ENCODE data around the gene TAF1B.
"Not testable (repeated sequence)": the region's sequence is repeated elsewhere in the genome, so short reads cannot be mapped to it uniquely, and the experiment has no call there.

TAF1B gene

GRCh38 chr2:9885036-9885684, 41.9 kb downstream of the TAF1B start:
- DNase-seq = no peak

GRCh38 chr2:9887513-9887912, 44.2 kb downstream of the TAF1B start:
- DNase-seq = no peak

GRCh38 chr2:9889812-9890261, 46.6 kb downstream of the TAF1B start:
- DNase-seq = peak; percentile 12

GRCh38 chr2:9892236-9892635, 49.0 kb downstream of the TAF1B start:
- DNase-seq = no peak

- DNase-seq = peak; percentile 30
Observed at GRCh38 chr2:9895669-9896590, 52.7 kb downstream of the TAF1B start.

GRCh38 chr2:9897331-9897737, 54.1 kb downstream of the TAF1B start:
- peak; percentile 73 for DNase-seq

GRCh38 chr2:9897846-9898245, 54.6 kb downstream of the TAF1B start:
- peak; percentile 44 for DNase-seq

GRCh38 chr2:9905413-9905812, 62.1 kb downstream of the TAF1B start:
- DNase-seq = no peak

- DNase-seq = no peak
Observed at GRCh38 chr2:9907402-9907801, 64.1 kb downstream of the TAF1B start.

GRCh38 chr2:9908639-9909038, 65.4 kb downstream of the TAF1B start:
- DNase-seq = no peak

- DNase-seq = no peak
Observed at GRCh38 chr2:9909106-9909505, 65.8 kb downstream of the TAF1B start.

GRCh38 chr2:9910699-9911098, 67.4 kb downstream of the TAF1B start:
- DNase-seq = no peak

- DNase-seq = no peak
Observed at GRCh38 chr2:9912468-9912867, 69.2 kb downstream of the TAF1B start.

- DNase-seq = no peak
Observed at GRCh38 chr2:9914384-9915065, 71.3 kb downstream of the TAF1B start.

- DNase-seq = no peak
Observed at GRCh38 chr2:9918275-9918674, 75.0 kb downstream of the TAF1B start.

GRCh38 chr2:9919512-9919911, 76.2 kb downstream of the TAF1B start:
- DNase-seq = no peak

- not testable (repeated sequence) for DNase-seq
Observed at GRCh38 chr2:9927020-9927419, 83.7 kb downstream of the TAF1B start.

- DNase-seq = no peak
Observed at GRCh38 chr2:9937258-9937657, 94.0 kb downstream of the TAF1B start.

GRCh38 chr2:9937968-9938367, 94.7 kb downstream of the TAF1B start:
- DNase-seq = no peak

- no peak for DNase-seq
Observed at GRCh38 chr2:9939587-9940485, 96.6 kb downstream of the TAF1B start.

GRCh38 chr2:9941196-9941995, 98.1 kb downstream of the TAF1B start:
- no peak for DNase-seq

- no peak for DNase-seq
Observed at GRCh38 chr2:9941996-9942390, 98.7 kb downstream of the TAF1B start.
